NB4 (cell line): ENCODE data around the gene GNS.
A peak's percentile ranks its signal among the peaks of the same experiment; 100 is the strongest.

Experiments used
- DNase-seq: peaks from one replicate; pipeline ENCODE4 v3.0.0; 2010; ENCODE audit warnings: low read depth
- H3K4me3 ChIP-seq: one replicate; pipeline ENCODE4 v1.5.1; 2011; ENCODE audit warnings: mild to moderate bottlenecking, low read depth, low read length, moderate library complexity
- CTCF ChIP-seq: IDR thresholded peaks from one replicate; pipeline ENCODE4 v1.5.1; 2012; ENCODE audit warnings: low read depth, low read length
- MAX ChIP-seq: IDR thresholded peaks from 2 replicates; pipeline ENCODE4 v1.6.1; 2011; ENCODE audit warnings: low read depth, low read length
- MYC ChIP-seq: IDR thresholded peaks from 2 replicates; pipeline ENCODE4 v1.6.1; 2011; ENCODE audit warnings: low read depth, low read length
- POLR2A ChIP-seq: IDR thresholded peaks from 2 replicates; pipeline ENCODE4 v1.6.1; 2011; ENCODE audit warnings: mild to moderate bottlenecking; ENCODE audit not compliant: insufficient read length; ENCODE audit errors: extremely low read depth

The GNS gene

DNA sequence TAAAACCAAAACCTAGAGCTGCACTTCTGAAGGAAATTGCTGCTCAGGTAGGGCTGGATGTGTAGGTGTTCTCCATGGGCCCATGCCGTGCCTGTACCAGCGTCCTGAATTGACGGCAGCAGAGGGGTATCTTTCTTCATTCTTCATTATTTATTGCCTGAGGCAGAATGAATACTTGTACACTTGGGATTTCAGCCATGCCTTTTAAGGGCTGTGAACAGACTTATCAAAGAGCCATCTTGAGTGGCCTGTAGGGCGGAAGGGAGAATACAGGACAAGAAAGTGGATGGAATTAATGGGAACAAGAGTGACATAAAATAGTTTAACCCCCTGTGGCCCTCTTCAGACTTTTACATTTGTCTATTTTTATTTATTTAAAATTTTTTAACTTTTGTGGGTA, 87.5 kb downstream of the GNS start:
- DNase-seq = no peak
- H3K4me3 ChIP-seq = no peak overlapping the region
- no peak for TF ChIP-seq POLR2A
- no peak for TF ChIP-seq MAX
- TF ChIP-seq MYC = no peak
- TF ChIP-seq CTCF = no peak

DNA sequence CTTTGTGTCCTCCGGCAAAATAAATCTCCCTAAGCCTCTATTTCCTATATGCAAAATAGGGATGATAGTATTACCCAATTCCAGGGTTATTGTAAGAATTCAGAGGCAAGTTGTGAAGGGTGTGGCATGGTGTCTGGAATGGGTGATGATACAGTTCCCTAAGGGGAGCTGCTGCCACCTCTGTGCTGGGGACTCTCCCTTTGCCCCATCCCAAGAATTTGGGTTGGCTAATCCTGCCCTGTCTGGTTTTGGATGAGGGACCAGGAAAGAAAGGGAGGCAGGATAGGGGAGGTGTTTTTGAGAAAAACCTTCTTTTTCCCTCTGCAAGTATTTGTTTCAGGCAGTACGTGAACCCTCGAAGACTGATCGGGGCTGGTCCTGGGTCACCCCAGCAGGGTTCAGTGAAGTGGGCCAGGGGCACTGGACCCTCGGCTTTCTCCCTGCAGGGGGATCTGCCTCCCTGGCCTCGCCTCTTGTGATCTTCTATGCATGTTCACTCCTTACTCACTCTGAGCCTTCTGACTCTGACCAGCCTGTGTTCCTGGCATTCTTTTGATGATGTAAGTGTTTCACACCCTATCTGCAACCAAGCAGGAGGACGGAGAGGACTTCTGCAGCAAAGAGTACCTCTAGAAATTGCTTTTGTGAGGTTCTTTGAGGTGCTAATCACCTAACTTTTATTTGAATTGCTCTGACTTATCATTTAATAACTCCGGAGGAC, 88.1 kb downstream of the GNS start:
- TF ChIP-seq MYC (no peak), POLR2A (no peak), CTCF (no peak), MAX (no peak)
- no peak for DNase-seq

DNA sequence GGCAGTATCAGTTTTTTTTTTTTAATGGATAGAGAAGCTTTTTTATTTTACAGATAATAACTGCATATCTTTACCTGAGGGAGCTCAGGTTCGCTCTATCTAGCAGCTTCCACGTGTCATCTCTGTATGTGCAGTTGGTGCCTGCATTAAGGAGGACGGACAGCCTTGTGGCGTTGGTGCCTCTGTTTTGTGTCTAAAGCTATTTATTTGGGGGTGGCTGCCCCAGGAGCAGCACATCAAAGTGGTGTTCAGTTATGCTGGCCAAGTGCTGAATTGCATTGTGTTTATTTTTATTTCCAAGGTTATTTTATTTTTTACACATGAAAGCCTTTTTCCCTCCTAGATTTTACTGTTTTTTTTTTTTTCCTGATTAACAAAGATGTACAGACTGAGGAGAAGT, 89.2 kb downstream of the GNS start:
- no peak for DNase-seq
- H3K4me3 ChIP-seq = no peak overlapping the region
- TF ChIP-seq MYC = no peak
- no peak for TF ChIP-seq CTCF
- TF ChIP-seq POLR2A = no peak
- TF ChIP-seq MAX = no peak

More for the DNA sequence above, 88.1 kb downstream of the GNS start:
- H3K4me3 ChIP-seq = no peak overlapping the region

DNA sequence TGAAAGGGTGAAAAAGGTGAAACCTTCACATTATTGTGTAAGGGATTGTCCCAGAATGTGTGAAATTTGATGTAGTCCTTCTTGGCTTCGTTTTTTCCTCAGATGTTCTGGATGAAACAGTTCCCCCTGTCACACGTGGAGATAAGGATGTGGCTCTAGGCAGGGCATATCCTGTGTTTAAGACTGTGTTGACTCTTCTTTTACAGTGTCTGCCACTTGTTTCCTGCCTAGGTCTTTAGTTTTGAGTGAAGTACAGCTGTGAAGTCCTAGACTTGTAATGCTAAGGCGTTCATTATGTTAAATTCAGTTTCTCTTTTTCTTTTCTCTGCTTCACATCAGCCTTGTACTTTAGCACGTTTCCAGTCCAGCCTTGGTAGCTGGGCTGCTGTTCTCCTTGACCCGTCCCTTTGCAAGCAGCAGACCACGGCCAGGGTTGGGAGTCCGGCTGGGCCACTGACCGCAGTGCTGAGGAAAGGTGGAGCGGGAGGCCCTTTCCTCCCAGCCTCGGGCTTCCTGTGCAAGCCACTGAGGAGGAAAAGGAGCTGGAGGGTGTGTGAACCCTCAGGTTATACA, 89.8 kb downstream of the GNS start:
- TF ChIP-seq POLR2A (no peak), MAX (peak; percentile 71), MYC (0 out of 2 replicates have a peak, but pooled peaks have one; percentile 34), CTCF (no peak)
- H3K4me3 ChIP-seq = peak overlapping the region; percentile 40
- peak; percentile 74 for DNase-seq

GRCh38 chr12:64667793-64668192, 91.4 kb downstream of the GNS start:
- H3K4me3 ChIP-seq = no peak overlapping the region
- DNase-seq = no peak
- no peak for TF ChIP-seq POLR2A
- TF ChIP-seq MYC = no peak
- no peak for TF ChIP-seq CTCF
- no peak for TF ChIP-seq MAX
